Choroid plexus epithelial cell (primary cell): ENCODE results near the gene CEACAM19.
A peak's percentile ranks its signal among the peaks of the same experiment; 100 is the strongest.

ENCODE experiments used
- DNase-seq: peaks from one replicate; pipeline ENCODE4 v3.0.0-alpha.2; 2010; ENCODE audit warnings: low read depth
- H3K4me3 ChIP-seq: 2 replicates; pipeline ENCODE4 v1.5.1; 2011; ENCODE audit warnings: low read depth, mild to moderate bottlenecking, control low read depth, low read length, moderate library complexity
- CTCF ChIP-seq: conservative IDR thresholded peaks from 2 replicates; pipeline ENCODE4 v1.5.1; 2011; ENCODE audit warnings: low read depth, mild to moderate bottlenecking, control low read depth, inconsistent platforms, low read length, moderate library complexity

Gene CEACAM19

GRCh38 chr19:44687888-44688287 is 16.6 kb downstream of the CEACAM19 start:
- DNase-seq, result no peak
- no peak for TF ChIP-seq CTCF
- no peak overlapping the region for H3K4me3 ChIP-seq

GRCh38 chr19:44689290-44690130 is 18.2 kb downstream of the CEACAM19 start:
- peak; percentile 80 for DNase-seq
- peak; percentile 94 for TF ChIP-seq CTCF
- no peak overlapping the region for H3K4me3 ChIP-seq

- no peak for DNase-seq
Observed at GRCh38 chr19:44690131-44690440, 18.8 kb downstream of the CEACAM19 start.

GRCh38 chr19:44692379-44692721 is 21.1 kb downstream of the CEACAM19 start:
- DNase-seq, result no peak
- no peak overlapping the region for H3K4me3 ChIP-seq
- no peak for TF ChIP-seq CTCF

More at GRCh38 chr19:44690131-44690440, 18.8 kb downstream of the CEACAM19 start:
- TF ChIP-seq CTCF, result no peak
- no peak overlapping the region for H3K4me3 ChIP-seq

GRCh38 chr19:44694184-44694579 is 22.9 kb downstream of the CEACAM19 start:
- DNase-seq, result no peak
- no peak overlapping the region for H3K4me3 ChIP-seq
- TF ChIP-seq CTCF, result peak; percentile 49

GRCh38 chr19:44696939-44697669 is 25.8 kb downstream of the CEACAM19 start:
- DNase-seq, result peak; percentile 8
- TF ChIP-seq CTCF, result no peak
- H3K4me3 ChIP-seq, result no peak overlapping the region
